Subcutaneous abdominal adipose tissue (tissue), 5 donors: ENCODE data around the gene ZNF274.
A peak's percentile ranks its signal among the peaks of the same experiment; 100 is the strongest.
"Not testable (repeated sequence)": the region's sequence is repeated elsewhere in the genome, so short reads cannot be mapped to it uniquely, and the experiment has no call there.

Experiments
- H3K27ac ChIP-seq: one replicate; pipeline ENCODE4 v1.7.0; 2013; ENCODE audit warnings: low read depth, mild to moderate bottlenecking, inconsistent platforms, low read length, moderate library complexity
- H3K27me3 ChIP-seq, 5 donors: one replicate each; pipeline ENCODE4 v1.7.0; 2013; ENCODE audit warnings: low read length in 5 of 5, inconsistent platforms in 1 of 5; ENCODE audit not compliant: control insufficient read depth in 5 of 5, insufficient read depth in 4 of 5
- H3K36me3 ChIP-seq, 5 donors: one replicate each; pipeline ENCODE4 v1.7.0; 2013; ENCODE audit warnings: low read length in 5 of 5; ENCODE audit not compliant: control insufficient read depth in 5 of 5, insufficient read depth in 5 of 5
- H3K4me1 ChIP-seq, 5 donors: one replicate each; pipeline ENCODE4 v1.7.0; 2013; ENCODE audit warnings: low read length in 5 of 5, mild to moderate bottlenecking in 3 of 5, moderate library complexity in 1 of 5; ENCODE audit not compliant: control insufficient read depth in 5 of 5, insufficient read depth in 5 of 5
- H3K4me3 ChIP-seq, 5 donors: one replicate each; pipeline ENCODE4 v1.7.0; 2013; ENCODE audit warnings: low read length in 5 of 5, low read depth in 1 of 5
- H3K9ac ChIP-seq, 5 donors: one replicate each; pipeline ENCODE4 v1.7.0; 2013; ENCODE audit warnings: low read length in 5 of 5, mild to moderate bottlenecking in 4 of 5, moderate library complexity in 3 of 5
- H3K9me3 ChIP-seq, 5 donors: one replicate each; pipeline ENCODE4 v1.7.0; 2013; ENCODE audit warnings: low read length in 5 of 5; ENCODE audit not compliant: control insufficient read depth in 5 of 5
- donor health status: healthy.
- donor health status: healthy.
- donor health status: healthy.
- donor health status: healthy.
- donor health status: healthy.

The ZNF274 gene

GRCh38 chr19:58182989-58183816 lies at the start of gene ZNF274:
TSS of gene ZNF274 (plus strand) at chr19:58183061. CDS start at chr19:58183966, 905 bp downstream.
- H3K27ac ChIP-seq, result peak within 1 kb of the TSS; percentile 90
- H3K9me3 ChIP-seq, result peaks cover 41 to 85% (median 77%) of the 10 kb centered on the region in 5 donors
- H3K4me3 ChIP-seq, result peak within 1 kb of the TSS; percentile 77 to 98 (median 95)
- H3K9ac ChIP-seq, result peak within 1 kb of the TSS in 4 of 5 donors; percentile 86 to 90 (median 88)
- H3K36me3 ChIP-seq, result peaks cover 5 to 36% (median 28%) of the 10 kb centered on the region in 5 donors
- peaks cover 0 to 21% (median 13%) of the 10 kb centered on the region in 5 donors for H3K4me1 ChIP-seq
- no peaks in the 10 kb centered on the region for H3K27me3 ChIP-seq

- H3K4me1 ChIP-seq, result no peaks in the 10 kb centered on the region
- peaks cover 63 to 97% (median 93%) of the 10 kb centered on the region in 5 donors for H3K9me3 ChIP-seq
- H3K4me3 ChIP-seq, result peak overlapping the region; percentile 8 to 59 (median 42)
- no peaks in the 10 kb centered on the region for H3K27me3 ChIP-seq
- no peak overlapping the region for H3K27ac ChIP-seq
- H3K9ac ChIP-seq, result no peak overlapping the region
- peaks cover 41 to 86% (median 75%) of the 10 kb centered on the region in 5 donors for H3K36me3 ChIP-seq
These were observed 48.6 kb upstream of the ZNF274 start for GRCh38 chr19:58134244-58134643.

GRCh38 chr19:58145849-58146248 lies 37.0 kb upstream of the ZNF274 start:
- H3K4me3 ChIP-seq, result peak overlapping the region in 4 of 5 donors; percentile 6 to 40 (median 28)
- H3K36me3 ChIP-seq, result peaks cover 8 to 21% (median 19%) of the 10 kb centered on the region in 5 donors
- H3K9ac ChIP-seq, result no peak overlapping the region
- peaks cover 0 to 17% (median 10%) of the 10 kb centered on the region in 5 donors for H3K4me1 ChIP-seq
- H3K27ac ChIP-seq, result no peak overlapping the region
- H3K9me3 ChIP-seq, result peaks cover 20 to 51% (median 43%) of the 10 kb centered on the region in 5 donors
- no peaks in the 10 kb centered on the region for H3K27me3 ChIP-seq

GRCh38 chr19:58147475-58147874 lies 35.4 kb upstream of the ZNF274 start:
- not testable (repeated sequence) for H3K9ac ChIP-seq, H3K4me3 ChIP-seq, H3K27me3 ChIP-seq, H3K27ac ChIP-seq, H3K36me3 ChIP-seq
- peaks cover 0 to 20% (median 10%) of the 10 kb centered on the region in 5 donors for H3K4me1 ChIP-seq
- peaks cover 15 to 39% (median 29%) of the 10 kb centered on the region in 5 donors for H3K9me3 ChIP-seq

GRCh38 chr19:58150328-58150921 lies 32.4 kb upstream of the ZNF274 start, which contains the start of gene ZNF329:
TSS of gene ZNF329 (minus strand) at chr19:58150789. CDS start at chr19:58129503, 21,286 bp downstream.
- H3K27ac ChIP-seq, result peak within 1 kb of the TSS; percentile 67
- H3K9me3 ChIP-seq, result peaks cover 4 to 21% (median 18%) of the 10 kb centered on the region in 5 donors
- no peaks in the 10 kb centered on the region for H3K36me3 ChIP-seq
- H3K27me3 ChIP-seq, result no peaks in the 10 kb centered on the region
- H3K4me1 ChIP-seq, result peaks cover 0 to 37% (median 28%) of the 10 kb centered on the region in 5 donors
- peak within 1 kb of the TSS; percentile 54 to 91 (median 86) for H3K4me3 ChIP-seq
- peak within 1 kb of the TSS in 4 of 5 donors; percentile 77 to 96 (median 90) for H3K9ac ChIP-seq

GRCh38 chr19:58153386-58153785 lies 29.5 kb upstream of the ZNF274 start:
- Histone ChIP-seq H3K36me3 (no peaks in the 10 kb centered on the region), H3K27me3 (no peaks in the 10 kb centered on the region), H3K4me1 (peaks cover 0 to 38% (median 29%) of the 10 kb centered on the region in 5 donors), H3K9me3 (peaks cover 0 to 12% (median 8%) of the 10 kb centered on the region in 5 donors), H3K4me3 (peak overlapping the region in 1 of 5 donors; percentile 22), H3K27ac (no peak overlapping the region), H3K9ac (no peak overlapping the region)

GRCh38 chr19:58154287-58154678 lies 28.6 kb upstream of the ZNF274 start:
- peak overlapping the region; percentile 88 to 98 (median 93) for H3K4me3 ChIP-seq
- H3K36me3 ChIP-seq, result no peaks in the 10 kb centered on the region
- peak overlapping the region in 4 of 5 donors; percentile 91 to 94 (median 92) for H3K9ac ChIP-seq
- peaks cover 0 to 37% (median 29%) of the 10 kb centered on the region in 5 donors for H3K4me1 ChIP-seq
- H3K27me3 ChIP-seq, result no peaks in the 10 kb centered on the region
- peak overlapping the region; percentile 77 for H3K27ac ChIP-seq
- peaks cover 0 to 10% (median 3%) of the 10 kb centered on the region in 5 donors for H3K9me3 ChIP-seq

GRCh38 chr19:58154679-58155648 lies 27.9 kb upstream of the ZNF274 start:
- Histone ChIP-seq H3K9me3 (peaks cover 0 to 10% (median 0%) of the 10 kb centered on the region in 5 donors), H3K27me3 (no peaks in the 10 kb centered on the region), H3K4me3 (peak overlapping the region; percentile 88 to 98 (median 93)), H3K36me3 (no peaks in the 10 kb centered on the region), H3K9ac (peak overlapping the region in 4 of 5 donors; percentile 91 to 94 (median 92)), H3K27ac (peak overlapping the region; percentile 77), H3K4me1 (peaks cover 0 to 30% (median 25%) of the 10 kb centered on the region in 5 donors)

GRCh38 chr19:58157045-58157728 lies 25.7 kb upstream of the ZNF274 start:
- Histone ChIP-seq H3K4me3 (no peak overlapping the region), H3K4me1 (peaks cover 0 to 20% (median 18%) of the 10 kb centered on the region in 5 donors), H3K27ac (no peak overlapping the region), H3K36me3 (no peaks in the 10 kb centered on the region), H3K27me3 (no peaks in the 10 kb centered on the region), H3K9me3 (peaks cover 2 to 12% (median 11%) of the 10 kb centered on the region in 5 donors), H3K9ac (no peak overlapping the region)
